B cell (primary cell): ENCODE measurements around the gene PTH1R. TPM values are rescaled to one million over a fixed set of nuclear protein-coding genes. Genes with fewer than 3 reads are reported as not detected.

ENCODE experiments used
- ATAC-seq: fragments of 200-7000 bp; cut with Tn5 transposase; one replicate; pipeline ENCODE4 v1.10.0; 2021; ENCODE audit warnings: low read depth, mild to moderate bottlenecking, moderate number of reproducible peaks, moderate library complexity
- CTCF ChIA-PET: fragments of 350-600 bp; sonication (Branson Sonifier 250); formaldehyde crosslinking; loops from one replicate; lab custom pipeline; 2021; ENCODE audit warnings: antibody characterized with exemption, inconsistent platforms; lab: Charles Lee
- POLR2A ChIA-PET: fragments of 350-600 bp; sonication (Branson Sonifier 250); formaldehyde crosslinking; loops from one replicate; lab custom pipeline; 2021; ENCODE audit warnings: antibody characterized with exemption; lab: Charles Lee
- DNase-seq: peaks from one replicate; pipeline ENCODE4 v3.0.0; 2013
- H2AFZ ChIP-seq: 2 replicates; pipeline ENCODE4 v1.6.1; 2012; ENCODE audit warnings: mild to moderate bottlenecking, low read depth, low read length; ENCODE audit not compliant: insufficient read depth, poor library complexity, severe bottlenecking
- H3K27ac ChIP-seq, 2 donors: 1 replicate in 1 of 2; 2 replicates in 1 of 2; pipeline ENCODE4 v1.5.1; 2012 to 2013; ENCODE audit warnings: low read length in 2 of 2, mild to moderate bottlenecking in 2 of 2, moderate library complexity in 1 of 2
- H3K27me3 ChIP-seq, 4 experiments: fragments of 200-600 bp in 1 of 4; sonication (generic) in 1 of 4; replicated peaks in 1 of 4; 1 replicate in 2 of 4; 2 replicates in 2 of 4; pipeline versions ENCODE4 v1.6.1 to v1.7.0; 2013 to 2016; ENCODE audit warnings: low read length in 3 of 4, mild to moderate bottlenecking in 2 of 4, mixed read lengths in 1 of 4, moderate library complexity in 1 of 4; ENCODE audit not compliant: insufficient read depth in 4 of 4, control insufficient read depth in 3 of 4; ENCODE audit errors: control extremely low read depth in 1 of 4
- H3K36me3 ChIP-seq, 2 experiments: replicated peaks in 1 of 2; 1 replicate in 1 of 2; 2 replicates in 1 of 2; pipeline versions ENCODE4 v1.6.1 to v1.7.1; 2013; ENCODE audit warnings: low read length in 1 of 2; ENCODE audit not compliant: insufficient read depth in 2 of 2, control insufficient read depth in 1 of 2; ENCODE audit errors: control extremely low read depth in 1 of 2, extremely low read depth in 1 of 2
- H3K4me1 ChIP-seq, 2 donors: fragments of 200-600 bp in 1 of 2; sonication (generic) in 1 of 2; 1 replicate in 1 of 2; 2 replicates in 1 of 2; pipeline versions ENCODE4 v1.5.1 to v1.6.1; 2013 to 2017; ENCODE audit warnings: low read length in 2 of 2; ENCODE audit not compliant: control insufficient read depth in 2 of 2, insufficient read depth in 2 of 2
- H3K4me2 ChIP-seq: replicated peaks from 2 replicates; pipeline ENCODE3; 2012; ENCODE audit warnings: mild to moderate bottlenecking, low read depth, low read length; ENCODE audit not compliant: poor library complexity, severe bottlenecking
- H3K4me3 ChIP-seq, 5 experiments: fragments of 200-600 bp in 1 of 5; sonication (generic) in 1 of 5; 1 replicate in 3 of 5; 2 replicates in 2 of 5; pipeline versions ENCODE4 v1.5.1 to v1.7.0; 2011 to 2016; ENCODE audit warnings: low read length in 4 of 5, mild to moderate bottlenecking in 4 of 5, low read depth in 2 of 5, control low read depth in 1 of 5, moderate library complexity in 1 of 5; ENCODE audit not compliant: insufficient read depth in 1 of 5; ENCODE audit errors: control extremely low read depth in 1 of 5, extremely low read depth in 1 of 5
- H3K79me2 ChIP-seq: fragments of 200-600 bp; sonication (generic); one replicate; pipeline ENCODE4 v1.6.0; 2016; ENCODE audit warnings: low read length; ENCODE audit not compliant: control insufficient read depth, insufficient read depth
- H3K9ac ChIP-seq: fragments of 200-600 bp; sonication (generic); 2 replicates; pipeline ENCODE4 v1.6.1; 2017; ENCODE audit warnings: mild to moderate bottlenecking, low read length, moderate library complexity
- H3K9me3 ChIP-seq, 3 donors: one replicate each; pipeline versions ENCODE4 v1.6.1 to v1.7.1; 2013; ENCODE audit warnings: low read length in 2 of 3; ENCODE audit not compliant: control insufficient read depth in 2 of 3, insufficient read depth in 1 of 3; ENCODE audit errors: control extremely low read depth in 1 of 3
- H4K20me1 ChIP-seq: 2 replicates; pipeline ENCODE4 v1.6.0; 2012; ENCODE audit warnings: mild to moderate bottlenecking, low read length; ENCODE audit not compliant: insufficient read depth, control insufficient read depth, poor library complexity, severe bottlenecking
- H3K27ac Mint-ChIP-seq: one replicate; pipeline ENCODE4 v1.8.0; 2021; ENCODE audit warnings: mixed read lengths
- H3K27me3 Mint-ChIP-seq: one replicate; pipeline ENCODE4 v1.8.0; 2021; ENCODE audit warnings: mixed read lengths
- H3K4me1 Mint-ChIP-seq: one replicate; pipeline ENCODE4 v1.8.0; 2021; ENCODE audit warnings: mixed read lengths
- H3K4me3 Mint-ChIP-seq: one replicate; pipeline ENCODE4 v1.8.0; 2021; ENCODE audit warnings: mixed read lengths
- H3K9me3 Mint-ChIP-seq: one replicate; pipeline ENCODE4 v1.8.0; 2022; ENCODE audit warnings: mixed read lengths; ENCODE audit not compliant: insufficient read depth
- CTCF ChIP-seq: fragments of 200-600 bp; IDR thresholded peaks from one replicate; pipeline ENCODE4 v1.8.0; 2022; ENCODE audit warnings: antibody characterized with exemption, mild to moderate bottlenecking
- EZH2 ChIP-seq: IDR thresholded peaks from 2 replicates; pipeline ENCODE4 v1.6.1; 2012; ENCODE audit warnings: borderline replicate concordance, low read depth, mild to moderate bottlenecking, moderate library complexity, low read length; ENCODE audit not compliant: insufficient read depth, poor library complexity, severe bottlenecking
- WGBS: methylation state at CpG from one replicate; pipeline ENCODE4 v1.1.5; 2013; ENCODE audit warnings: missing lambda C conversion rate; ENCODE audit not compliant: insufficient coverage; 5-methylcytosine and 5-hydroxymethylcytosine counted together
- intact Hi-C: fragments of 100-400 bp; cut with micrococcal nuclease; formaldehyde crosslinking; loops from one replicate; pipeline ENCODE4 v1.10.0; 2022
- polyA plus RNA-seq: library from polyadenylated mRNA; depleted of rRNA; stranded (reverse); fragments of >200 nt; gene quantifications from 2 replicates; pipeline ENCODE4 v1.2.3, GENCODE V29; 2012
- total RNA-seq, 2 donors: library from RNA; stranded (reverse); fragments of 120-200 nt in 1 of 2; gene quantifications; 1 replicate in 1 of 2; 2 replicates in 1 of 2; pipeline versions ENCODE4 v1.2.3 to v1.2.4, GENCODE V29; 2013 to 2022

PTH1R gene
- total and polyA plus RNA-seq, 2 donors (not counting 1 experiment from before 2014, with no cell fraction given): not detected

- peaks cover 3% of the 10 kb centered on the region for H3K9me3 Mint-ChIP-seq
- TF ChIP-seq CTCF (no peak), EZH2 (no peak)
- peaks cover 8% of the 10 kb centered on the region for H3K79me2 ChIP-seq
- WGBS: 96% methylated on average over 2 of the region's 3 CpGs
- ChIA-PET CTCF (no interaction called here), POLR2A (no interaction called here)
- peaks cover 15 to 55% of the 10 kb centered on the region in 2 experiments for H3K36me3 ChIP-seq
- intact Hi-C loops: no loop called here
- no peaks in the 10 kb centered on the region for H3K27me3 Mint-ChIP-seq
- H3K9me3 ChIP-seq: peaks cover 0 to 3% (median 1%) of the 10 kb centered on the region in 3 donors
- H3K27me3 ChIP-seq: no peaks in the 10 kb centered on the region
- no peak for DNase-seq
- no peak overlapping the region for H3K27ac ChIP-seq
- peaks cover 1% of the 10 kb centered on the region for H3K4me1 Mint-ChIP-seq
- H3K9ac ChIP-seq: no peak overlapping the region
- no peak for ATAC-seq
- no peak overlapping the region for H3K4me3 Mint-ChIP-seq
- peaks cover 22% of the 10 kb centered on the region for H4K20me1 ChIP-seq
- H3K4me1 ChIP-seq: no peaks in the 10 kb centered on the region
- no peak overlapping the region for H2AFZ ChIP-seq
- H3K4me3 ChIP-seq: no peak overlapping the region
- H3K4me2 ChIP-seq: no peak overlapping the region
- no peak overlapping the region for H3K27ac Mint-ChIP-seq
Observed at GRCh38 chr3:46917257-46917656, 39.7 kb downstream of the PTH1R start.

- Histone ChIP-seq H3K79me2 (peaks cover 17% of the 10 kb centered on the region), H3K4me3 (no peak overlapping the region), H3K9ac (no peak overlapping the region), H4K20me1 (peaks cover 31% of the 10 kb centered on the region), H3K27ac (no peak overlapping the region), H3K4me2 (no peak overlapping the region), H2AFZ (no peak overlapping the region), H3K4me1 (peaks cover 4% of the 10 kb centered on the region in 2 donors), H3K36me3 (peaks cover 17 to 64% of the 10 kb centered on the region in 2 experiments), H3K9me3 (peaks cover 0 to 3% (median 1%) of the 10 kb centered on the region in 3 donors), H3K27me3 (no peaks in the 10 kb centered on the region)
- POLR2A ChIA-PET: no interaction called here
- WGBS: no CpG with 5 or more reads among the region's 1 CpG
- Mint-ChIP-seq H3K27ac (no peak overlapping the region), H3K9me3 (peaks cover 3% of the 10 kb centered on the region), H3K27me3 (no peaks in the 10 kb centered on the region), H3K4me3 (no peak overlapping the region), H3K4me1 (peaks cover 7% of the 10 kb centered on the region)
- DNase-seq (no peak), ATAC-seq (no peak)
- no peak for TF ChIP-seq EZH2
- TF ChIP-seq CTCF: no peak
- intact Hi-C loops: no loop called here
- CTCF ChIA-PET: interaction anchor here (1.2 to 1.5 kb wide), 2 partner anchors 23 to 80 kb away, joined by 3 to 5 read pairs; no protein-coding TSS in a partner anchor
Observed at GRCh38 chr3:46918202-46918601, 40.7 kb downstream of the PTH1R start.
